IPS-18c (cell line): ENCODE data around the gene PARD3B.

Source experiments
- H3K4me3 ChIP-seq: 2 replicates; pipeline ENCODE4 v1.7.0; 2013; ENCODE audit warnings: low read depth, mild to moderate bottlenecking, low read length, moderate library complexity; ENCODE audit not compliant: insufficient read depth
- H3K9me3 ChIP-seq: one replicate; pipeline ENCODE4 v1.6.1; 2013; ENCODE audit warnings: mild to moderate bottlenecking, low read length, moderate library complexity; ENCODE audit not compliant: control insufficient read depth, insufficient read depth

PARD3B gene

GRCh38 chr2:205002390-205002789, 457.1 kb downstream of the PARD3B start:
- Histone ChIP-seq H3K9me3 (no peaks in the 10 kb centered on the region), H3K4me3 (no peak overlapping the region)

GRCh38 chr2:205003288-205003687, 458.0 kb downstream of the PARD3B start:
- no peak overlapping the region for H3K4me3 ChIP-seq
- no peaks in the 10 kb centered on the region for H3K9me3 ChIP-seq

- Histone ChIP-seq H3K4me3 (no peak overlapping the region), H3K9me3 (no peaks in the 10 kb centered on the region)
Observed at GRCh38 chr2:205010196-205010595, 464.9 kb downstream of the PARD3B start.

DNA sequence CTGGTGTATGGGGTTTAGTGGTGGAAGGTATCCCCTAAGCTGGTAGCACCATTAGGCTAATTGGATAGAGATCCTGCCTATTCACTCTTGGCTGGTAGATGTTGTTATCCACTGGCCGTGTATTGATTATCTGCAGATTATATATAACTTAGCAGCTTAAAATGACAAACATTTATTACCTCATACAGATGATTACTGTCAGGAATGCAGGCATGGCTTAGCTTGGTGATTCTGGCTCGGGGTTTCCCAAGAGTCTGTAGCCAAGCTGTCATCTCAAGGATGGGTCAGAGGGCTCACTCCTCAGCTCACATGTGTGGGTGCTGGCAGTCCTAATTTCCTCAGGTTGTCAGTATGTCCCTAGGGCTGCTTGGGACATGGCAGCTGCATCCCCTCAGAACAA, 465.8 kb downstream of the PARD3B start:
- Histone ChIP-seq H3K9me3 (no peaks in the 10 kb centered on the region), H3K4me3 (no peak overlapping the region)

- no peak overlapping the region for H3K4me3 ChIP-seq
Observed at GRCh38 chr2:205012961-205013360, 467.7 kb downstream of the PARD3B start.

DNA sequence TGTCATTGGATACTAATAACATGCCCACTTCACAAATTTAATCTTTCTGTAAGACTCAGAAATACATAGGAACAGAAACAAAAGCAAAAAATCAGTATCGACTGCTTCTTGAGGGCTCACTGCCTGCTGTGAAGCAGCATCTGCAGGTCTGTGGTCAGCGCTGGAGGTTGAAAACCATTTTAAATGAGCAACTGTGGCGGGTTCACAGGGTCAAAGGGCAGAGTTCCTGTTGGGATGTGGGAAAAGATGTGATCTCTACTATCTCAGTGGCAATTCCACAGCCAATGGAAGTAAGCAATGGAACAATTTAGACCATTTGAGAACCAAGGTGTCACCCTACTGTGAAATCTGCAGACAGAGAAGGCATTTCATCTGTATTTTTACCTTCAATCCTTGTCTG, 468.3 kb downstream of the PARD3B start:
- Histone ChIP-seq H3K4me3 (no peak overlapping the region), H3K9me3 (no peaks in the 10 kb centered on the region)

More at GRCh38 chr2:205012961-205013360, 467.7 kb downstream of the PARD3B start:
- no peaks in the 10 kb centered on the region for H3K9me3 ChIP-seq

DNA sequence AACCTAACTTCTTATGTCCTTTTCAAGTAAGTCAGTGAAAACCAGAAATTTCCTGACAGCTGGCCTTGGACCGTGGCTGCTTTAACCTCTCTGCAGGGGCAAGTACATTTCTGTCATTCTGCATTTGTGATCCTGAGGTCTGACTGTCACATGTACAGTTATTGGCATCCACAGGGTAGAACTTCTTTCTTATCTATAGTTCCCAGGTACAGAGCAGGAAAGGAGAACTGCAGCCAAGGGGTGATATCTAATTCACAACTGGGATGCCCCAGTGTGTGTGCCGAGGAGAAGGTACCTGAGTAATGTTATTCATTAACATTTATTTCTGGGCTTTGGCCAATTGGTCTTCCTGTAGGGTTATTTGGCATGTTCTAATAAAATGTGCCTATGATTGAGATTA, 468.9 kb downstream of the PARD3B start:
- Histone ChIP-seq H3K4me3 (no peak overlapping the region), H3K9me3 (no peaks in the 10 kb centered on the region)

DNA sequence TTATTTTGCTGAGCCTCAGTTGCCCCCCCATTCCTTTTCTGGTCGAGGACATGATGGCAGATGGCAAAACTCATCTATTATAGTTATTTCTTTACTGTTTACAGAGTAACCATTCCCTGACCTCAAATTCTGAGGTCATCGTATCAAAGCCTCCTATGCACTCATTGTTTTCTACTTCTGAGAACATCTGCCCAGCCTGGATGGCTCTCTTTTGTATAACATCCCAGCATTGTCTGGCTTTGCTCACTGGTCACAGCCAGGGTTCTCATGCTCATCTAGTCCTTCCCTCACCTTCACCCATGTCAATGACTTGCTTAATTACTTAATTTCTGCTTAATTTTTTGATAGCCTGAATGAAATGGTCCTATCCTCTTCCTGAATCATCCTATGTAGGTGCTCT, 472.1 kb downstream of the PARD3B start:
- no peak overlapping the region for H3K4me3 ChIP-seq
- no peaks in the 10 kb centered on the region for H3K9me3 ChIP-seq

GRCh38 chr2:205017912-205018311, 472.6 kb downstream of the PARD3B start:
- H3K4me3 ChIP-seq, result no peak overlapping the region
- H3K9me3 ChIP-seq, result no peaks in the 10 kb centered on the region

GRCh38 chr2:205020673-205021072, 475.4 kb downstream of the PARD3B start:
- no peaks in the 10 kb centered on the region for H3K9me3 ChIP-seq
- no peak overlapping the region for H3K4me3 ChIP-seq

- Histone ChIP-seq H3K4me3 (no peak overlapping the region), H3K9me3 (no peaks in the 10 kb centered on the region)
Observed at GRCh38 chr2:205022841-205023240, 477.6 kb downstream of the PARD3B start.

- no peaks in the 10 kb centered on the region for H3K9me3 ChIP-seq
- no peak overlapping the region for H3K4me3 ChIP-seq
Observed at GRCh38 chr2:205024822-205025518, 479.7 kb downstream of the PARD3B start.

DNA sequence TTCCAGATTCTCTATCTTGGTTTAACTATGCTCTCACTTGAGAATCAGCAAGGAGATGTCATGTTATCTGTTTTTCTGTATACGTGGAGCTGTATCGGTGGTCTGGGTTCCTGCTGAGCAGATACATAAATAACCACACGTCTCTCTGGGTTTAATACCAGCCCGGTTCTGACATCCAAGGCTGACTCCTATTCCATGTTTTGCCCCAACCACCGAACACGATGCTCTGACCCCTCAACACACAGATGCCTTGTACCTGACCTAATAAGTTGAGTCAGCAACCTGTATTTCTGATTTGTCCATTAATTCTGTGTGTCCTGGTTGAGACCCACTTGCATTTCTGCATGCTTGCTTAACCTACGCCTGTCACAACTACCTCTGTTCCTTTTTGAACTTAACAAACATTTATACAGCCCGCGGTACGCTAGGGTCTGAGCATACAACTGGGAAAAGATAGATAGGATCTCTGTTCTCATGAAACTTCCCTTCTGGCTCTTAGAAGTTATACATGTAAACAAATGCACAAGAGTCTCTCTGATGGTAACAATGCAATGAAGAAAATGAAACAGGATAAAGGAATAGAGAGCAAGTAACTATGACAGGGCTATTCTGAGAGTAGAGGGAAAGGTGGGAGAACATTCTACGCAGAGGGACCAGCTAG, 480.4 kb downstream of the PARD3B start:
- Histone ChIP-seq H3K9me3 (no peaks in the 10 kb centered on the region), H3K4me3 (no peak overlapping the region)

DNA sequence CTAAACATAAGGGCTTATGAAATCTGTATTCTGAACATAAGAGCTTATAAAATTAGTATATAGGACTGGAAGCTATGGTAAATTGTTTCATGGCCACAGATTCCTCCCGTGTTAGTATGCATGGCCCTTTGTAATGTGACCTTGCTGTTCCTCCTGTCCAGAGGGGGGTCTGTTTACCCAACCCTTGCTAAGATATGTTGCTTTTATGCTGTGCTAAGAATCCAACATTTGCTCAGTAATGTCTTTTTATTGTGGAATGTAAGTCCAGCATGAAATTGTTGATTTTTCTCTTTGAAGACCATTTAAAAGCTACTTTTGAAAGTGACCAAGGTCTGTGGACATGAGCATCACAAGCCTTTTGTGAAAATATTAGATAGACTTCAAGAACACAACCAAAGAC, 485.4 kb downstream of the PARD3B start:
- H3K9me3 ChIP-seq, result no peaks in the 10 kb centered on the region

GRCh38 chr2:205032093-205032551, 486.8 kb downstream of the PARD3B start:
- H3K9me3 ChIP-seq, result no peaks in the 10 kb centered on the region

More for the DNA sequence above, 485.4 kb downstream of the PARD3B start:
- H3K4me3 ChIP-seq, result no peak overlapping the region

DNA sequence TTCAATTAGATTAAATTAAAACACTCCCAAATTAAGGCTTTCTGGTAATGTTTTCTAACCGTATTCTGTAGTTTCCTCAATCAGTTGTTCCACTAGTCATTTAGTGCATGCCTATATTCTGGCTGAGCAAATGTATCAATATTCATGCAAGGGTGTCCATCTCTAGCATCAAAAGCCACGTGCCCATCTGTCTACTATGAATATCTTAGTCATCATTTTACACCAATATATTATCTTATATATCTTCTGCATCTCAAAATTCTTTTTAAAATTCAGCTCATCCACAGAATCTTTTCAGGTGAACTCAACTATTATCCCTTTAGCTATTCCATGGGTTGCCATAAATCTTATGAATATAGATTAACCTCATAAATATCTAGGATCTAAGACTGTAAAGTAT, 488.2 kb downstream of the PARD3B start:
- Histone ChIP-seq H3K4me3 (no peak overlapping the region), H3K9me3 (no peaks in the 10 kb centered on the region)

More at GRCh38 chr2:205032093-205032551, 486.8 kb downstream of the PARD3B start:
- H3K4me3 ChIP-seq, result no peak overlapping the region

GRCh38 chr2:205034034-205034433, 488.8 kb downstream of the PARD3B start:
- no peak overlapping the region for H3K4me3 ChIP-seq
- H3K9me3 ChIP-seq, result no peaks in the 10 kb centered on the region

- no peak overlapping the region for H3K4me3 ChIP-seq
- H3K9me3 ChIP-seq, result no peaks in the 10 kb centered on the region
Observed at GRCh38 chr2:205040323-205040722, 495.0 kb downstream of the PARD3B start.
